ENCODE results near the gene BMPR1A. TPM values are rescaled to one million over a fixed set of nuclear protein-coding genes. Genes with fewer than 3 reads are reported as not detected.

BMPR1A gene
- total RNA-seq, 1 experiment from 2014 or later: 104 TPM

- no peak for TF ChIP-seq FOXP4 (CRISPR knock-in tag; IDR thresholded peaks at IDR 0.05)
Measured at GRCh38 chr10:86799188-86799845, 42.9 kb downstream of the BMPR1A start (continued).

GRCh38 chr10:86801995-86802394, 45.6 kb downstream of the BMPR1A start:
- POLR2A ChIA-PET: no interaction called here
- ATAC-seq (peak; percentile 49; the same call in 1 of the 2 replicates), DNase-seq (ENCODE audit: low spot score) (no peak)
- Mint-ChIP-seq H3K9me3 (no peaks in the 10 kb centered on the region), H3K4me3 (no peak overlapping the region), H3K36me3 (no peaks in the 10 kb centered on the region; the same call in 1 of the 2 replicates), H3K4me1 (peaks cover 73% of the 10 kb centered on the region), H3K27me3 (ENCODE audit: low read depth) (no peaks in the 10 kb centered on the region), H3K27ac (peak overlapping the region; percentile 89)
- CTCF ChIA-PET: interaction anchor here (0.6 kb wide), 1 partner anchor 61 kb away, joined by 3 read pairs; no protein-coding TSS in a partner anchor
- TF ChIP-seq ARID4B (CRISPR knock-in tag; IDR thresholded peaks at IDR 0.05; ENCODE audit: borderline replicate concordance): no peak

- Mint-ChIP-seq H3K27ac (peak overlapping the region; percentile 89), H3K4me3 (no peak overlapping the region), H3K36me3 (no peaks in the 10 kb centered on the region; the same call in 1 of the 2 replicates), H3K9me3 (no peaks in the 10 kb centered on the region), H3K4me1 (peaks cover 72% of the 10 kb centered on the region), H3K27me3 (ENCODE audit: low read depth) (no peaks in the 10 kb centered on the region)
- TF ChIP-seq ZBTB43 (CRISPR knock-in tag; IDR thresholded peaks at IDR 0.05): no peak
- TF ChIP-seq ZNF121 (CRISPR knock-in tag; IDR thresholded peaks at IDR 0.05): peak; percentile 91
- no peak for TF ChIP-seq USF1 (CRISPR knock-in tag; IDR thresholded peaks at IDR 0.05)
- no peak for TF ChIP-seq AR (CRISPR knock-in tag; IDR thresholded peaks at IDR 0.05)
- no peak for TF ChIP-seq GRHL2 (CRISPR knock-in tag; IDR thresholded peaks at IDR 0.05; ENCODE audit: insufficient replicate concordance, severe bottlenecking)
- ChIA-PET POLR2A (no interaction called here), CTCF (no interaction called here)
- ATAC-seq: no peak
- DNase-seq (ENCODE audit: low spot score): no peak
Measured at GRCh38 chr10:86802473-86803108, 46.2 kb downstream of the BMPR1A start.
